Mesendoderm (in vitro differentiated cells): ENCODE data around the gene ABCC3.
A peak's percentile ranks its signal among the peaks of the same experiment; 100 is the strongest.

Experiments used
- DNase-seq: peaks from one replicate; pipeline ENCODE4 v3.0.0; 2013
- H2AK5ac ChIP-seq: 2 replicates; pipeline ENCODE4 v1.6.1; 2013; ENCODE audit warnings: low read length, inconsistent platforms
- H2BK120ac ChIP-seq: 2 replicates; pipeline ENCODE4 v1.6.1; 2013; ENCODE audit warnings: low read depth, mild to moderate bottlenecking, low read length, moderate library complexity, mixed read lengths
- H2BK15ac ChIP-seq: replicated peaks from 2 replicates; pipeline ENCODE4 v1.6.1; 2013; ENCODE audit warnings: low read depth, mild to moderate bottlenecking, moderate library complexity
- H2BK5ac ChIP-seq: 2 replicates; pipeline ENCODE4 v1.6.1; 2013; ENCODE audit warnings: low read length, inconsistent platforms
- H3K18ac ChIP-seq: 2 replicates; pipeline ENCODE4 v1.6.1; 2013; ENCODE audit warnings: mild to moderate bottlenecking, low read length, mixed read lengths
- H3K23ac ChIP-seq: one replicate; pipeline ENCODE4 v1.6.1; 2013; ENCODE audit warnings: low read length
- H3K27ac ChIP-seq: 2 replicates; pipeline ENCODE4 v1.5.1; 2013; ENCODE audit warnings: low read depth, mild to moderate bottlenecking, inconsistent platforms, low read length, moderate library complexity
- H3K27me3 ChIP-seq: 2 replicates; pipeline ENCODE4 v1.6.1; 2013; ENCODE audit warnings: low read length, control low read depth, mild to moderate bottlenecking, inconsistent platforms; ENCODE audit not compliant: insufficient read depth, poor library complexity
- H3K36me3 ChIP-seq: 2 replicates; pipeline ENCODE4 v1.6.1; 2013; ENCODE audit warnings: low read length, inconsistent platforms; ENCODE audit not compliant: control insufficient read depth, insufficient read depth
- H3K4ac ChIP-seq: one replicate; pipeline ENCODE4 v1.6.1; 2013; ENCODE audit warnings: low read depth, mild to moderate bottlenecking, low read length, moderate library complexity
- H3K4me1 ChIP-seq: 2 replicates; pipeline ENCODE4 v1.6.1; 2013; ENCODE audit warnings: low read depth, low read length, inconsistent platforms; ENCODE audit not compliant: control insufficient read depth
- H3K4me2 ChIP-seq: 2 replicates; pipeline ENCODE4 v1.6.1; 2013; ENCODE audit warnings: low read length
- H3K4me3 ChIP-seq: 2 replicates; pipeline ENCODE4 v1.5.1; 2013; ENCODE audit warnings: mild to moderate bottlenecking, low read length
- H3K56ac ChIP-seq: one replicate; pipeline ENCODE4 v1.6.1; 2013; ENCODE audit warnings: low read length
- H3K79me1 ChIP-seq: 2 replicates; pipeline ENCODE4 v1.6.1; 2013; ENCODE audit warnings: low read length, inconsistent platforms
- H3K79me2 ChIP-seq: 2 replicates; pipeline ENCODE4 v1.6.1; 2013; ENCODE audit warnings: mild to moderate bottlenecking, low read length; ENCODE audit not compliant: control insufficient read depth, insufficient read depth
- H3K9ac ChIP-seq: 2 replicates; pipeline ENCODE4 v1.6.1; 2013; ENCODE audit warnings: low read length, inconsistent platforms
- H4K5ac ChIP-seq: one replicate; pipeline ENCODE4 v1.6.1; 2013; ENCODE audit warnings: low read length
- H4K8ac ChIP-seq: one replicate; pipeline ENCODE4 v1.6.1; 2013; ENCODE audit warnings: low read depth, mild to moderate bottlenecking, control low read depth, low read length, moderate library complexity
- WGBS: extraction: QIAGEN DNeasy Blood & Tissue Kit; methylation state at CpG from one replicate; pipeline ENCODE4 v1.1.7; 2013; ENCODE audit warnings: low lambda C conversion rate, missing lambda C conversion rate; ENCODE audit not compliant: insufficient coverage; ENCODE audit errors: extremely low coverage; 5-methylcytosine and 5-hydroxymethylcytosine counted together

Gene ABCC3

GRCh38 chr17:50649042-50649908 is 14.6 kb downstream of the ABCC3 start:
- H3K4me3 ChIP-seq = no peak overlapping the region
- no CpG with 5 or more reads among the region's 7 CpGs for WGBS
- no peaks in the 10 kb centered on the region for H3K4me1 ChIP-seq

GRCh38 chr17:50651661-50652060 is 17.0 kb downstream of the ABCC3 start:
- Histone ChIP-seq H4K5ac (no peak overlapping the region), H2BK120ac (no peak overlapping the region), H3K27ac (no peak overlapping the region), H2AK5ac (no peak overlapping the region), H3K56ac (no peak overlapping the region), H3K27me3 (no peaks in the 10 kb centered on the region), H3K23ac (no peak overlapping the region), H3K79me2 (no peaks in the 10 kb centered on the region), H3K18ac (no peak overlapping the region), H3K36me3 (no peaks in the 10 kb centered on the region), H2BK15ac (no peak overlapping the region), H4K8ac (no peak overlapping the region), H3K79me1 (no peaks in the 10 kb centered on the region), H3K4me2 (no peak overlapping the region), H3K4ac (no peak overlapping the region), H3K4me1 (no peaks in the 10 kb centered on the region), H3K4me3 (no peak overlapping the region), H3K9ac (no peak overlapping the region), H2BK5ac (no peak overlapping the region)
- no peak for DNase-seq
- whole genome bisulfite sequencing = no CpG with 5 or more reads among the region's 2 CpGs

More at GRCh38 chr17:50649042-50649908, 14.6 kb downstream of the ABCC3 start:
- no peak for DNase-seq
- Histone ChIP-seq H2BK5ac (no peak overlapping the region), H3K56ac (no peak overlapping the region), H3K4me2 (no peak overlapping the region), H3K23ac (no peak overlapping the region), H3K18ac (no peak overlapping the region), H2BK15ac (no peak overlapping the region), H2BK120ac (no peak overlapping the region), H3K27ac (no peak overlapping the region), H3K4ac (no peak overlapping the region), H3K9ac (no peak overlapping the region), H4K8ac (no peak overlapping the region), H3K79me2 (no peaks in the 10 kb centered on the region), H2AK5ac (no peak overlapping the region), H3K36me3 (no peaks in the 10 kb centered on the region), H4K5ac (no peak overlapping the region), H3K79me1 (no peaks in the 10 kb centered on the region), H3K27me3 (no peaks in the 10 kb centered on the region)

- Histone ChIP-seq H3K4me3 (no peak overlapping the region), H2BK120ac (no peak overlapping the region), H4K8ac (no peak overlapping the region), H2AK5ac (no peak overlapping the region), H3K18ac (no peak overlapping the region), H2BK5ac (no peak overlapping the region), H3K79me2 (no peaks in the 10 kb centered on the region), H3K36me3 (no peaks in the 10 kb centered on the region), H3K9ac (no peak overlapping the region), H4K5ac (no peak overlapping the region), H3K27ac (no peak overlapping the region), H3K4ac (no peak overlapping the region), H3K79me1 (no peaks in the 10 kb centered on the region), H3K27me3 (no peaks in the 10 kb centered on the region), H3K56ac (no peak overlapping the region), H2BK15ac (no peak overlapping the region), H3K4me1 (no peaks in the 10 kb centered on the region), H3K23ac (no peak overlapping the region), H3K4me2 (no peak overlapping the region)
- no peak for DNase-seq
- no CpG with 5 or more reads among the region's 3 CpGs for WGBS
Observed at GRCh38 chr17:50653738-50654137, 19.1 kb downstream of the ABCC3 start.

GRCh38 chr17:50656509-50656908 is 21.8 kb downstream of the ABCC3 start:
- Histone ChIP-seq H3K9ac (no peak overlapping the region), H2BK120ac (no peak overlapping the region), H3K79me2 (no peaks in the 10 kb centered on the region), H4K5ac (no peak overlapping the region), H3K56ac (no peak overlapping the region), H2AK5ac (no peak overlapping the region), H3K27ac (no peak overlapping the region), H3K36me3 (no peaks in the 10 kb centered on the region), H2BK15ac (no peak overlapping the region), H3K4ac (no peak overlapping the region), H3K4me2 (no peak overlapping the region), H4K8ac (no peak overlapping the region), H3K79me1 (no peaks in the 10 kb centered on the region), H3K18ac (no peak overlapping the region), H3K4me1 (peaks cover 1% of the 10 kb centered on the region), H3K27me3 (no peaks in the 10 kb centered on the region), H3K23ac (no peak overlapping the region), H3K4me3 (no peak overlapping the region), H2BK5ac (no peak overlapping the region)
- peak; percentile 61 for DNase-seq
- no CpG with 5 or more reads among the region's 5 CpGs for WGBS

GRCh38 chr17:50657054-50657453 is 22.4 kb downstream of the ABCC3 start:
- no peak for DNase-seq
- H3K79me2 ChIP-seq = no peaks in the 10 kb centered on the region
- peak overlapping the region; percentile 43 for H2AK5ac ChIP-seq
- WGBS = no CpG with 5 or more reads among the region's 7 CpGs
- H3K4me2 ChIP-seq = no peak overlapping the region
- H3K79me1 ChIP-seq = no peaks in the 10 kb centered on the region
- no peak overlapping the region for H3K4me3 ChIP-seq
- peaks cover 3% of the 10 kb centered on the region for H3K4me1 ChIP-seq
- H3K9ac ChIP-seq = no peak overlapping the region
- no peak overlapping the region for H2BK15ac ChIP-seq
- H3K27me3 ChIP-seq = no peaks in the 10 kb centered on the region
- no peaks in the 10 kb centered on the region for H3K36me3 ChIP-seq
- H3K27ac ChIP-seq = no peak overlapping the region
- no peak overlapping the region for H4K5ac ChIP-seq
- H4K8ac ChIP-seq = no peak overlapping the region
- H3K23ac ChIP-seq = no peak overlapping the region
- no peak overlapping the region for H3K4ac ChIP-seq
- H2BK5ac ChIP-seq = no peak overlapping the region
- no peak overlapping the region for H2BK120ac ChIP-seq
- no peak overlapping the region for H3K56ac ChIP-seq
- no peak overlapping the region for H3K18ac ChIP-seq

- Histone ChIP-seq H4K5ac (no peak overlapping the region), H3K4me3 (no peak overlapping the region), H3K9ac (no peak overlapping the region), H3K18ac (no peak overlapping the region), H3K23ac (no peak overlapping the region), H3K79me1 (no peaks in the 10 kb centered on the region), H2AK5ac (peak overlapping the region; percentile 43), H3K27me3 (no peaks in the 10 kb centered on the region), H3K56ac (no peak overlapping the region), H3K4me1 (peaks cover 4% of the 10 kb centered on the region), H2BK15ac (no peak overlapping the region), H3K4ac (no peak overlapping the region), H2BK120ac (no peak overlapping the region), H3K27ac (no peak overlapping the region), H3K36me3 (no peaks in the 10 kb centered on the region), H4K8ac (no peak overlapping the region), H2BK5ac (no peak overlapping the region), H3K4me2 (no peak overlapping the region), H3K79me2 (no peaks in the 10 kb centered on the region)
- no peak for DNase-seq
- no CpG with 5 or more reads among the region's 7 CpGs for WGBS
Observed at GRCh38 chr17:50657627-50658026, 22.9 kb downstream of the ABCC3 start.
